Sigmoid colon (tissue), 4 donors: ENCODE data around the gene OLIG1.

ENCODE experiments used
- POLR2AphosphoS5 ChIP-seq, 4 donors: sonication (generic); formaldehyde crosslinking; IDR thresholded peaks; one replicate each; pipeline ENCODE4 v1.6.1; 2017; ENCODE audit warnings: antibody characterized with exemption in 4 of 4
- TF ChIP-seq, protein P1 (sequence below), 4 experiments: fragments of 450-650 bp in 3 of 4; fragments of 200-600 bp in 1 of 4; IDR thresholded peaks; one replicate each; pipeline ENCODE4 v1.5.1; 2016 to 2019; ENCODE audit warnings: antibody characterized with exemption in 4 of 4, mild to moderate bottlenecking in 3 of 4, moderate library complexity in 2 of 4

GRCh38 chr21:33071770-33072306 lies 1.9 kb downstream of the OLIG1 start:
- TF ChIP-seq, protein P1, sequence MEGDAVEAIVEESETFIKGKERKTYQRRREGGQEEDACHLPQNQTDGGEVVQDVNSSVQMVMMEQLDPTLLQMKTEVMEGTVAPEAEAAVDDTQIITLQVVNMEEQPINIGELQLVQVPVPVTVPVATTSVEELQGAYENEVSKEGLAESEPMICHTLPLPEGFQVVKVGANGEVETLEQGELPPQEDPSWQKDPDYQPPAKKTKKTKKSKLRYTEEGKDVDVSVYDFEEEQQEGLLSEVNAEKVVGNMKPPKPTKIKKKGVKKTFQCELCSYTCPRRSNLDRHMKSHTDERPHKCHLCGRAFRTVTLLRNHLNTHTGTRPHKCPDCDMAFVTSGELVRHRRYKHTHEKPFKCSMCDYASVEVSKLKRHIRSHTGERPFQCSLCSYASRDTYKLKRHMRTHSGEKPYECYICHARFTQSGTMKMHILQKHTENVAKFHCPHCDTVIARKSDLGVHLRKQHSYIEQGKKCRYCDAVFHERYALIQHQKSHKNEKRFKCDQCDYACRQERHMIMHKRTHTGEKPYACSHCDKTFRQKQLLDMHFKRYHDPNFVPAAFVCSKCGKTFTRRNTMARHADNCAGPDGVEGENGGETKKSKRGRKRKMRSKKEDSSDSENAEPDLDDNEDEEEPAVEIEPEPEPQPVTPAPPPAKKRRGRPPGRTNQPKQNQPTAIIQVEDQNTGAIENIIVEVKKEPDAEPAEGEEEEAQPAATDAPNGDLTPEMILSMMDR (IDR thresholded peaks at IDR 0.05), result no peak
- TF ChIP-seq POLR2AphosphoS5 (IDR thresholded peaks at IDR 0.05), result peak in 1 of 4 donors; percentile 32
